ENCODE results near the gene SEMA4C.
"Not testable (repeated sequence)": the region's sequence is repeated elsewhere in the genome, so short reads cannot be mapped to it uniquely, and the experiment has no call there.

Gene SEMA4C

DNA sequence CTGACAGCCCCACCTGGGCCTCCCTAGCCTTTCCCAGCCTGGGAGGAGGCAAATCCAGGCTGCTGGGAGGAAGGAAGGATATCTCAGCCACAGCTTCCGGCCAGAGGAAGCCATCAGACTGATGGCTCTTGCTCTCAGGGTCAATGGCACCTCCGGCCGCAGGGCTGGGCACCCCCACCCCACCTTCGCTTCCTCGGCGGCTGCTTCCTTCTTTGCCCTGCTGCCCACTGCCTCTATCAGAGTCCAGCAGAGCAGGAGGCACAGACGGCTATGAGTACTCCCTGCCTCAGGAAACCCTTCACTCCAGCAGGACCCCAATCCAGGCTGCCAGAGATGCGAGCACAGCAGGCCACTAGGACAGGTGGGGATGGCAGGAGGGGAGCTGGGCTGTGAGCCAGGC lies 3.3 kb downstream of the SEMA4C start:
- DNase-seq (ENCODE audit: low read depth in 3 of 3): no peak

- DNase-seq (ENCODE audit: low read depth in 3 of 3): no peak
Observed at GRCh38 chr2:96866149-96866548, 3.7 kb downstream of the SEMA4C start.

GRCh38 chr2:96865654-96866053 lies 4.2 kb downstream of the SEMA4C start:
- DNase-seq (ENCODE audit: low read depth in 3 of 3): no peak

DNA sequence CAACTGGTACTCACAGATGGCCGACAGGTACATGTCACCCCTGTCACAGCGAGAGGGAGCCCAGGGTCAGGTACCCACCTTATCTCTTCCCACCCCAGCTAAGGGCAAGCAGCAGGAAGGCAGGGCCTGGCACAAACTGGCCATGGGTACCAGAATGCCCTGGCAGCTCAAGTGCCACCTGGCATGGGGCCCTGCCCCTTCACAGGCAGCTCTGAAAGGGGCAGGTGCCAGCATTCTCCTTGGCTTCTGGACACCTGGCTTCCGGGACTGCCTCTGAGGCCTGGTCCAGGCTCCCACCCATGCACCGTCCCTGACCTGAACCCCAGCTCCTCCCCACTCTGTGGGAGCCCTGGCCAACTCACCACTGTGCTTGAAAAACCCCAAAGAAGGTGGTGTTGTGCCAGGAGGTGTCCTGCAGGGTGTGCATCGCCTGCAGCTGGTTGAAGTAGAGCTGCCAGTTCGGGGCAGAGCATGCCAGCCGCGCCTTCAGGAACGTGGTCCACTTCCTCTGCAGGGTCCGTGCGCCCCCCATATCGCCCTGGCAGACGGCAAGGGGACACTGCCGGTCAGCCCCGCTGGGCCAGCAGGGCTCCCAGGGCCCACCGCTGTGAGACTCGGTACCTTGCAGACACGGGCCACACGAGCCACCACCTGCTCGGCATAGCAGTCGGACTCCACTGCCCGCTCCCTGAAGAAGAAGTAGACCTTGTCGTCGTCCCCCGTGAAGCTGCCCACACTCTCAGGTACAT lies 5.4 kb downstream of the SEMA4C start:
- no peak for DNase-seq (ENCODE audit: low read depth in 3 of 3)

- no peak for DNase-seq (ENCODE audit: low read depth in 3 of 3)
Observed at GRCh38 chr2:96863575-96864342, 6.1 kb downstream of the SEMA4C start.

DNA sequence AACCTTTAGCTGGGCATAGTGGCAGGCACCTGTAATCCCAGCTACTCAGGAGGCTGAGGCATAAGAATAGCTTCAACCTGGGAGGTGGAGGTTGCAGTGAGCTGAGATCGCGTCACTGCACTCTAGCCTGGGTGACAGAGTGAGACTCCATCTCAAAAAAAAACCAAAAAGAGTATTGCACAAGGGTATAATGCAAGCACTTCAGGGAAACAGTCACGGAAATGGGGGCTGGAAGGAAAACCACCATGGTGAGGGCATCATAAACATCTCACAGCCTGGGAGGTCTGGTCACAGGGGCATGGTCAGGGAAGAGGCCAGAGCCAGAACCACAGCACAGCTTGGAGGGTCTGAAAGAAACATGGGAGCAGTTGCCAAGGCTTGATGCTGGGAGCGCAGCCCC lies 6.8 kb downstream of the SEMA4C start:
- not testable (repeated sequence) for DNase-seq (ENCODE audit: low read depth in 3 of 3)

DNA sequence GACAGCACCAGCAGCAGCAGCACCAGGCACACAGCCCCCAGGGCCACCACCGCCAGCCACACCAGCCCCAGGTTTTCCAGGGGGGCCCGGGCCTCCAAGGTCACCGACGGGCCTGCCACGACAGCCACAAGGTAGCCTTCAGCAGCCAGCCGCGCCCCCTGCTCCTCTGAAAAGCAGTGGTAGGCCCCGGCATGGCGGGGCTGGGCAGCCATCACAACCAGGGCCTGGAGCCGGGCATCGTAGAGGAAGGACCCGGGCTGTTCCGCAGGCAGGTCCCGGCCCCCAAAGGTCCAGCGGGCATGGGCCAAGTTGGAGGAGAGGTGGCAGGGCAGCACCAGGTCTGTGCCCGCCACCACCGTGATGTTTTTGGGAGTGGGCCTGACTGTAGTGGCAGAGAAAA lies 8.8 kb downstream of the SEMA4C start:
- DNase-seq (ENCODE audit: low read depth in 3 of 3): no peak

GRCh38 chr2:96860065-96861029 lies 9.5 kb downstream of the SEMA4C start:
- DNase-seq (ENCODE audit: low read depth in 3 of 3): peak in 2 of 3 experiments; percentile 33 to 45

- DNase-seq (ENCODE audit: low read depth in 3 of 3): no peak
Observed at GRCh38 chr2:96859681-96860064, 10.2 kb downstream of the SEMA4C start.

DNA sequence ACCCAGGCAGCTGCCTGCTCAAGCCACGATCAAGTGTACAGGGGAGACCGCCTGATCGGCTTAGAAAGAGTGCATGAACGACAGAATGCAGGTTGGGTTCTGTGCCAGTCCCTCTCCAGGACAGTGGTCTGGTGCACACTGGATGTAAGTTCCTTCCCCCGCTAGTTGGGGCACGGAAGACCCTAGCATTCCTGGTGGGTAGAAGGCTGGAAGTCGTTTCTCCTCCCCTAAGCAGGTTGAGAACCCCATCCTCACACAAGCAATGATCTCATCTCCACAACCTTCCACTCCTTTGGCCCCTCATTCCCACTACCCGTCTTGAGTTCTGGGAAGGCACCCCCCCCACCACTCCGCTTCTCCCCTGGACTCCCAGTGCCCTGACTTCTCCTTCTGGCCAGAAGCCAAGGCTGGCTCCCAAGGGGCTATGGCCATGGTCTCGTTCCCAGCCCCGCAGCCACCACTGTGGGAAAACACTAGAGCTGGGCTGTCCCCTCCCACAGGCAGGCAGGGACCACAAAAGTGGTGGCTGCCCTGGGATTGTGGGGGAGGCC lies 10.7 kb downstream of the SEMA4C start:
- DNase-seq (ENCODE audit: low read depth in 3 of 3): no peak

DNA sequence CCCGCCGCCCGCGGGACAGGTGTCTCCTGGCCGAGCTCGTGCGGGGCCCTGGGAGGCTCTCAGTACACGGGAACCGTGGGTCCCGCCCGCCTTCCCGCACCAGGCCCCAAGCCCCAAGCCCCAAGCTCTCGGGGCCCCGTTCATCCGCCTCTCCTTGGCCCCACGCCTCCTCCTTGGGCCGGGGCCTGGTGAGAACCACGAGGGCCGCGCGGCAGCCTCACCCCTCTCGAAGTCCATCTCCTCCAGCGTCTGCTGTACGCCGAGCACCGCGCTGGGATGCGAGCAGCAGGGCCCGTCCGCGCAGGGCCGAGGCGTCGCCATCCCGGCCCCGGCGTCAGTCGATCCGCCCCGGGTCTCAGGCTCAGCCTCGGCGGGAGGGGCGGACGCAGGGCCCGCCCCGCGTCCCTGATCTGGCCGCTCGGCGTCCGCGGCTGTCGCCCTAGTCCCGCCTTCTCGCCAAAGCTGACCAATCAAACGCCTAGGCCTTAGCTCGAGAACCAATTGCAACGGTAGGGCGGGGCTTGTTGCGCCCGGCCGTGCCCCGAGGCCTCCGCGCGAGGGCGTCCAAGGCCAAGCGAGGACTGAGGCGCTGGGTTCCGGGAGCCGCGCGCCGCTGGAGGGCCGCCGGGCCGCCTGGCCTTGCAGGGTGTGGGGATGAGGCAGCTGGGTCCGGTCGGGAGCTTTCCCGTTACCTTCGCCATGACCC lies 12.1 kb downstream of the SEMA4C start, which contains the start of gene ANKRD39:
Gene ANKRD39, minus strand, starts transcription at position 350 of the 706 bp plus-strand sequence. Its CDS starts 29 bp downstream, at position 321.
- peak; percentile 94 to 97 (median 96) for DNase-seq (ENCODE audit: low read depth in 3 of 3)

- no peak for DNase-seq (ENCODE audit: low read depth in 3 of 3)
Observed at GRCh38 chr2:96856776-96857666, 12.9 kb downstream of the SEMA4C start.

GRCh38 chr2:96853321-96853720 lies 16.6 kb downstream of the SEMA4C start:
- DNase-seq (ENCODE audit: low read depth in 3 of 3): no peak

- no peak for DNase-seq (ENCODE audit: low read depth in 3 of 3)
Observed at GRCh38 chr2:96852667-96853066, 17.2 kb downstream of the SEMA4C start.

GRCh38 chr2:96848264-96848663 lies 21.6 kb downstream of the SEMA4C start:
- no peak for DNase-seq (ENCODE audit: low read depth in 3 of 3)

DNA sequence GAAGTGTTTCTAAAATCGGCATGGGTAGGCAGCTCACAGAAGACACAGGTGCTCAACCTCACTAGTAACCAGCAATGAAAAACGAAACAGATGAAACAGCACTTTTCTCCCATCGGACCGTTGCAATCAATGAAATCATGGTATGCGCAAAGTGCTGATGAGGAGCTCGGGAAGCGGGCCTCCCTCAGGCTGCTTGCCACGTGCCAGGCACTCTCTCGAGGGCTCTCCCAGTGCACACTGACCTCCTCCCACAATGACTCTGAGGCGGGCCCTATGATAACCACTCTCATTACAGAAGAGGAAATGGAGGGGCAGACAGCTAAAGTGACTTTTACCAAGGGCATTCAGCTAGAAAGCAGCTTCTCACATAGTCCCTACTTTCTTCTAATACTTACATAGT lies 22.3 kb downstream of the SEMA4C start:
- no peak for DNase-seq (ENCODE audit: low read depth in 3 of 3)

- DNase-seq (ENCODE audit: low read depth in 3 of 3): no peak
Observed at GRCh38 chr2:96846825-96847224, 23.1 kb downstream of the SEMA4C start.

- no peak for DNase-seq (ENCODE audit: low read depth in 3 of 3)
Observed at GRCh38 chr2:96844405-96844808, 25.5 kb downstream of the SEMA4C start.

GRCh38 chr2:96843538-96844268 lies 26.2 kb downstream of the SEMA4C start, which contains the start of gene ANKRD23:
Gene ANKRD23, minus strand, starts transcription at chr2:96844021. Its CDS starts 29 bp downstream, at chr2:96843992.
- no peak for DNase-seq (ENCODE audit: low read depth in 3 of 3)

Measured in stimulated activated CD4-positive, alpha-beta T cell treated with anti-CD3 and anti-CD28 coated beads, TNF-alpha, amount 100 ng/mL, for 4 hours (primary cell).